Stimulated activated CD4-positive, alpha-beta T cell treated with anti-CD3 and anti-CD28 coated beads, TNF-alpha, amount 100 ng/mL, for 4 hours (primary cell): ENCODE measurements around the gene EPB41.
"Not testable (repeated sequence)": the region's sequence is repeated elsewhere in the genome, so short reads cannot be mapped to it uniquely, and the experiment has no call there.

ENCODE experiments used
- DNase-seq, 3 experiments: peaks; one replicate each; pipeline ENCODE4 v3.0.0-alpha.2; 2020; ENCODE audit warnings: low read depth in 3 of 3

EPB41 gene

GRCh38 chr1:29131056-29131455, 216.7 kb downstream of the EPB41 start:
- DNase-seq = not testable (repeated sequence)

- DNase-seq = no peak
These were observed 219.7 kb downstream of the EPB41 start for GRCh38 chr1:29133861-29134694.

GRCh38 chr1:29134695-29135028, 220.3 kb downstream of the EPB41 start:
- no peak for DNase-seq

- no peak for DNase-seq
These were observed 222.1 kb downstream of the EPB41 start for GRCh38 chr1:29136391-29136915.

GRCh38 chr1:29142714-29143113, 228.3 kb downstream of the EPB41 start:
- DNase-seq = no peak

GRCh38 chr1:29144178-29144577, 229.8 kb downstream of the EPB41 start:
- no peak for DNase-seq

- DNase-seq = no peak
These were observed 231.5 kb downstream of the EPB41 start for GRCh38 chr1:29145739-29146437.

- DNase-seq = no peak
These were observed 234.5 kb downstream of the EPB41 start for GRCh38 chr1:29148656-29149491.

- DNase-seq = not testable (repeated sequence)
These were observed 236.0 kb downstream of the EPB41 start for GRCh38 chr1:29150346-29150745.

- DNase-seq = no peak
These were observed 237.9 kb downstream of the EPB41 start for GRCh38 chr1:29152046-29152805.

- DNase-seq = no peak
These were observed 242.3 kb downstream of the EPB41 start for GRCh38 chr1:29156543-29157268.

- DNase-seq = no peak
These were observed 242.9 kb downstream of the EPB41 start for GRCh38 chr1:29157269-29157601.

GRCh38 chr1:29159773-29160172, 245.4 kb downstream of the EPB41 start:
- DNase-seq = no peak

GRCh38 chr1:29162025-29162424, 247.7 kb downstream of the EPB41 start:
- DNase-seq = no peak

- no peak for DNase-seq
These were observed 248.2 kb downstream of the EPB41 start for GRCh38 chr1:29162476-29163138.

GRCh38 chr1:29164588-29164987, 250.2 kb downstream of the EPB41 start:
- no peak for DNase-seq

- DNase-seq = no peak
These were observed 252.0 kb downstream of the EPB41 start for GRCh38 chr1:29166291-29166878.

- no peak for DNase-seq
These were observed 253.5 kb downstream of the EPB41 start for GRCh38 chr1:29167904-29168303.
